ENCODE results near the gene CLASP1.
"Not testable (repeated sequence)": the region's sequence is repeated elsewhere in the genome, so short reads cannot be mapped to it uniquely, and the experiment has no call there.

The CLASP1 gene

DNA sequence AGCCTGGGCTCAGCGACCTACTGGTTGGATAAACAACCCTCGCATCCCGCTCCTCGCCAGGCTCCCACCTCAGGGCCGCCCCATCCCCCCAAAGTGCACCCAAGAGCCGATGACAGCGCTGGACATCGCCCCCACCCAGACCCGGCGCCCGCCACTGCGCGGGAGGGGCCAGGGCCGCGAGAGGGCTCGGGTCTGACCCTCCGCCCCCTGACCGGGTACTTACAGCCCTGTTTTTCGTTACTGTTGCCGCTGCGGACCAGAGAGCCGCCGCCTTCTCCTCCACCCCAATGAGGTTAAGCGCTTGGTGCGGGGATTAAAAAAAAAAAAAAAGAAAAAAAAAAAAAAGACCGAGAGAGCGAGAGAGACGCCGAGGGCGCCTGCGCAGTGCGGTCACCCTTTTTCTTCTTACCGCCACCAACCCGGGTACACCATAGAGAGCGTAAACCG, at the start of gene CLASP1:
Gene CLASP1 (minus strand): TSS at position 314 of the 447 bp plus-strand sequence. CDS start 43,567 bp downstream, outside the sequence.
- H3K4me3 ChIP-seq (ENCODE audit: low read depth, low read length), result peak within 1 kb of the TSS; percentile 95
- DNase-seq (ENCODE audit: low read depth), result no peak
- no peak for TF ChIP-seq CTCF (conservative IDR thresholded peaks at IDR 0.05; ENCODE audit: low read depth, low read length)

- no peak for DNase-seq (ENCODE audit: low read depth)
- TF ChIP-seq CTCF (conservative IDR thresholded peaks at IDR 0.05; ENCODE audit: low read depth, low read length), result no peak
- H3K4me3 ChIP-seq (ENCODE audit: low read depth, low read length), result no peak overlapping the region
Observed at GRCh38 chr2:121698318-121698930, 49.2 kb upstream of the CLASP1 start.

- H3K4me3 ChIP-seq (ENCODE audit: low read depth, low read length), result no peak overlapping the region
- peak; percentile 25 for DNase-seq (ENCODE audit: low read depth)
- no peak for TF ChIP-seq CTCF (conservative IDR thresholded peaks at IDR 0.05; ENCODE audit: low read depth, low read length)
Observed at GRCh38 chr2:121697108-121697631, 47.9 kb upstream of the CLASP1 start.

GRCh38 chr2:121696410-121696930, 47.2 kb upstream of the CLASP1 start:
- TF ChIP-seq CTCF (conservative IDR thresholded peaks at IDR 0.05; ENCODE audit: low read depth, low read length), result no peak
- no peak overlapping the region for H3K4me3 ChIP-seq (ENCODE audit: low read depth, low read length)
- no peak for DNase-seq (ENCODE audit: low read depth)

DNA sequence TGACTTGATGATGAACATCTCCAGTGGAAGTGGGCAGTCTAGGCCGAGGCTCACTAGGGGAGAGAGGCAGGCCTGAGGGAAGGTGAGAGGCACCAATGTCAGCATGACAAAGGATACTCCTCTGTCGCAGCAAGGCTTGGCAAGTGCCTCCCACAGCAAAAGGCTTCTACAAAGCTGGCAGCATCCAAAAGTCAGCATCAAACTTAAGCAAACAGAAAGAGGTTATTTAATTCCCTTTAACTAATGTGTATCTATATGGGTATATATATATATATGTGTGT, 45.8 kb upstream of the CLASP1 start:
- no peak for DNase-seq (ENCODE audit: low read depth)

GRCh38 chr2:121694398-121695170, 45.3 kb upstream of the CLASP1 start:
- H3K4me3 ChIP-seq (ENCODE audit: low read depth, low read length), result no peak overlapping the region
- DNase-seq (ENCODE audit: low read depth), result peak; percentile 39
- no peak for TF ChIP-seq CTCF (conservative IDR thresholded peaks at IDR 0.05; ENCODE audit: low read depth, low read length)

More for the DNA sequence above, 45.8 kb upstream of the CLASP1 start:
- H3K4me3 ChIP-seq (ENCODE audit: low read depth, low read length), result no peak overlapping the region
- no peak for TF ChIP-seq CTCF (conservative IDR thresholded peaks at IDR 0.05; ENCODE audit: low read depth, low read length)

GRCh38 chr2:121690572-121690971, 41.3 kb upstream of the CLASP1 start:
- not testable (repeated sequence) for DNase-seq (ENCODE audit: low read depth); H3K4me3 ChIP-seq (ENCODE audit: low read depth, low read length)

Data from choroid plexus epithelial cell (primary cell).